ENCODE measurements around the gene NRCAM.

Gene NRCAM

GRCh38 chr7:108307194-108307593 lies 149.0 kb downstream of the NRCAM start:
- Histone ChIP-seq H3K4me3 (ENCODE audit: low read depth, low read length) (no peak overlapping the region), H3K36me3 (peaks cover 21% of the 10 kb centered on the region), H3K27me3 (no peaks in the 10 kb centered on the region), H3K9me3 (no peaks in the 10 kb centered on the region; the same call in 1 of the 2 replicates), H3K4me1 (peaks cover 43% of the 10 kb centered on the region)
- DNase-seq: no peak
- no peak for TF ChIP-seq CTCF (IDR thresholded peaks at IDR 0.05; ENCODE audit: low read depth, low read length)

DNA sequence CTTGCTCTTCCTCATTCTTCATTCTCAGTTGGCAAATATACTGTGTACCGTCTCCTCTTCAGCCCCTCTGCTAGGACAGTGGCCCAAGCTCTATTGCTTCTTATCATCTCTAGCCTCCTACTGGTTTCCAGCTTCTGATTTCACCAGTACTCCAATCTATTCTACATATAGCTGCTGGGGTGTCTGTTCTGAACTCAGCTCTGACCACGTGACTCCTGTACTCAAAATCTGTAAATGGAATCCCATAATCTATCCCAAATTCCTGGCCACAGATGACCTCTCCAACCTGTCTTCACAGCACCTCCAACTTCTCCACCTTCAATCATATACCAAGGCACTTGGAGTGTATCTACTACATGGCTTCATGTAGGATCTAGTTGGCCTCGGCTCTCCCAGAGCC lies 152.9 kb downstream of the NRCAM start:
- peaks cover 5% of the 10 kb centered on the region for H3K36me3 ChIP-seq
- H3K4me3 ChIP-seq (ENCODE audit: low read depth, low read length): no peak overlapping the region
- peaks cover 53% of the 10 kb centered on the region for H3K4me1 ChIP-seq
- no peak for TF ChIP-seq CTCF (IDR thresholded peaks at IDR 0.05; ENCODE audit: low read depth, low read length)
- H3K27me3 ChIP-seq: no peaks in the 10 kb centered on the region
- DNase-seq: no peak
- H3K9me3 ChIP-seq: no peaks in the 10 kb centered on the region; the same call in 1 of the 2 replicates

GRCh38 chr7:108301387-108301786 lies 154.8 kb downstream of the NRCAM start:
- Histone ChIP-seq H3K4me1 (peaks cover 50% of the 10 kb centered on the region), H3K9me3 (no peaks in the 10 kb centered on the region), H3K27me3 (no peaks in the 10 kb centered on the region), H3K36me3 (peaks cover 6% of the 10 kb centered on the region; the same call in 1 of the 2 replicates), H3K4me3 (ENCODE audit: low read depth, low read length) (no peak overlapping the region)
- no peak for TF ChIP-seq CTCF (IDR thresholded peaks at IDR 0.05; ENCODE audit: low read depth, low read length)
- DNase-seq: no peak

DNA sequence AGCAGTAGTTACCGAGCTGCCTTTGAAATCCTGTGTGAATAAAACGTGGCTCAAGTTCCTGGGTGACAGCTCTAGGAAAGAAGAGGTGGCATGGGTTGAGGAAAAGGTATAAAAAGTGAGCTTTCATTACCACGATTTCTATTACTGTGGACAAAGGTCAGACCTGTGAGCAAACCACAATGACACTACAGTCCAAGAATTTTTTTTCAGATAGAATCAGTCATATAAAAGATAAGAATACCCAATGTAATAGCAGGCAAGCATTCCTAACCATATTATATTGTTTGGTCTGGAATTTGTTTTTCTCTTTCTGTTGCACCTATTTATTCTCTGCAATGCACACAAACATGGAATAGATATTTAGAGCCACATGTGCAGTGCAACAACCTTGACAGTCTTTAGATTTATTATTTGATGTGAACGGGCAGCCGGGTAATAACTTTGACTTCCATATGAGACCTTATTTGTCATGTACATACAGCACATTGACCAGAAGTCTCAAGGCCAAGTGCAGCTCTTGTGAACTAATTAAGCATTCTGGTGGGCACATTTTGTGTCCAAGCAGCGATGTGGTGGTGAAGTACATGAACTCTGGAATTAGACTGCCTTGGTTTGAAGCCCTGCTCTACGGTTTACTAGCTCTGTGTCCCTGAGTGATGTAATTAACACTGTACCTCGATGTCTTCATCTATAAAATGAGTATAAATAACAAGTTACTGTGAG lies 156.8 kb downstream of the NRCAM start:
- Histone ChIP-seq H3K4me3 (ENCODE audit: low read depth, low read length) (no peak overlapping the region), H3K9me3 (no peaks in the 10 kb centered on the region), H3K4me1 (peaks cover 60% of the 10 kb centered on the region), H3K27me3 (no peaks in the 10 kb centered on the region), H3K36me3 (peaks cover 6% of the 10 kb centered on the region; the same call in 1 of the 2 replicates)
- no peak for DNase-seq
- TF ChIP-seq CTCF (IDR thresholded peaks at IDR 0.05; ENCODE audit: low read depth, low read length): no peak

DNA sequence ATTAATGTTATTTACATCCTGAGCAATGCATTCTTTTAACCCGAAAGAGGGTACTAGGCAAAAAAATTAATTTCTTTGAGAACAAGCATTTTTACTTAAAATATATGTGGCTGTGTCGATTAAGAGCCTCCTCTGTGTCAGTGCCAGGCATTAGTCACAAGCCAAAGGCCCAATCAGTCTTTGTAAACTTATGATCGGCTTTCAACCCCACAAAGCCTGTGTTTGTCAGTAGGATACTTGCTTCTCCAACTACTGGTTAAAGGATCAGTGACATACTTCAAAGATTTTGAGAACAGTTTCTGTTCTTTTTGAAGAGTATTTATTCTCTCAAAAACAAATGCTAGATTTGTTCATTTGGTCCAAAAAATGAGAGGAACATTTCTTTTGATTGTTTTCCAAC lies 159.3 kb downstream of the NRCAM start:
- Histone ChIP-seq H3K4me1 (peaks cover 75% of the 10 kb centered on the region), H3K4me3 (ENCODE audit: low read depth, low read length) (no peak overlapping the region), H3K27me3 (no peaks in the 10 kb centered on the region), H3K9me3 (no peaks in the 10 kb centered on the region), H3K36me3 (peaks cover 6% of the 10 kb centered on the region; the same call in 1 of the 2 replicates)
- DNase-seq: no peak
- TF ChIP-seq CTCF (IDR thresholded peaks at IDR 0.05; ENCODE audit: low read depth, low read length): no peak

DNA sequence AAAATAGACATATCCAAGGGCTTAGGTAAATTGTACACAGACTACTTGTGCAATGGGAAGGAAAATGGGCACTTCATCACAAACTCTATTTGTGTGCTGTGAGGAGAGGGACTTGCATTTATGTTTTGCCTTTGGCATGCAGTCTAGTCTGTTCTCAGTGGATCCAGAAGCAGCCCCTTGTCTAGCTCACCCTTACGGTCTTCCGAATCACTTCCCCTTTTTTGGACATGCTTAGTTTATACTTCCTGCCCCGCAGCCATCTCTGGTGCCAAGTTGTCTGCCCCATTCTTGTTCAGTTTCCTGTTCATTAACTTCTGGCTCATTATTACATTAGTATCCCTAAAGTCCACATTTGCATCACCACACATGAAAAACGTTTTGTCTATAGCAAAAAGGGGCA lies 161.6 kb downstream of the NRCAM start:
- no peak for TF ChIP-seq CTCF (IDR thresholded peaks at IDR 0.05; ENCODE audit: low read depth, low read length)
- Histone ChIP-seq H3K4me3 (ENCODE audit: low read depth, low read length) (no peak overlapping the region), H3K9me3 (no peaks in the 10 kb centered on the region), H3K27me3 (no peaks in the 10 kb centered on the region), H3K36me3 (peaks cover 6% of the 10 kb centered on the region; the same call in 1 of the 2 replicates), H3K4me1 (peaks cover 66% of the 10 kb centered on the region)
- peak; percentile 56 for DNase-seq

All from BE2C (cell line).